KMS-11 (cell line): Measurements from ENCODE around the gene SLAMF8.
A peak's percentile ranks its signal among the peaks of the same experiment; 100 is the strongest.

Experiments used
- H2AFZ ChIP-seq: fragments of 200-600 bp; sonication (generic); 2 replicates; pipeline ENCODE4 v1.6.1; 2016; ENCODE audit warnings: antibody characterized with exemption, mixed run types, low read depth
- H3K27ac ChIP-seq: fragments of 200-600 bp; sonication (generic); 2 replicates; pipeline ENCODE4 v1.6.1; 2016; ENCODE audit warnings: mild to moderate bottlenecking, mixed run types
- H3K27me3 ChIP-seq: fragments of 200-600 bp; sonication (generic); 2 replicates; pipeline ENCODE4 v1.6.1; 2017; ENCODE audit warnings: mild to moderate bottlenecking, low read depth, mixed run types, moderate library complexity; ENCODE audit not compliant: insufficient read depth
- H3K36me3 ChIP-seq: fragments of 200-600 bp; sonication (generic); 2 replicates; pipeline ENCODE4 v1.6.1; 2017; ENCODE audit warnings: mild to moderate bottlenecking, mixed run types; ENCODE audit not compliant: insufficient read depth
- H3K4me1 ChIP-seq: fragments of 200-600 bp; sonication (generic); 2 replicates; pipeline ENCODE4 v1.6.1; 2016; ENCODE audit warnings: mild to moderate bottlenecking, low read depth, mixed run types; ENCODE audit not compliant: poor library complexity, severe bottlenecking
- H3K4me2 ChIP-seq: fragments of 200-600 bp; sonication (generic); 2 replicates; pipeline ENCODE4 v1.7.0; 2016; ENCODE audit warnings: mild to moderate bottlenecking, mixed run types
- H3K4me3 ChIP-seq: fragments of 200-600 bp; sonication (generic); IDR thresholded peaks from 2 replicates; pipeline ENCODE4 v1.6.1; 2017; ENCODE audit warnings: low read depth, low read length, mixed read lengths; ENCODE audit not compliant: insufficient read depth
- H3K79me2 ChIP-seq: fragments of 200-600 bp; sonication (generic); 2 replicates; pipeline ENCODE4 v1.6.1; 2016; ENCODE audit warnings: low read depth, mixed run types; ENCODE audit not compliant: insufficient read depth
- H3K9ac ChIP-seq: fragments of 200-600 bp; sonication (generic); 2 replicates; pipeline ENCODE4 v1.6.1; 2016; ENCODE audit warnings: mild to moderate bottlenecking, mixed run types
- H4K20me1 ChIP-seq: fragments of 200-600 bp; sonication (generic); 2 replicates; pipeline ENCODE4 v1.6.1; 2016; ENCODE audit warnings: mild to moderate bottlenecking, mixed run types; ENCODE audit not compliant: insufficient read depth
- TF ChIP-seq, protein P1 (sequence below): fragments of 200-600 bp; sonication (generic); conservative IDR thresholded peaks from 2 replicates; pipeline ENCODE4 v1.6.1; 2017; ENCODE audit warnings: low read depth, mild to moderate bottlenecking, antibody characterized with exemption, low read length, moderate library complexity, mixed read lengths

SLAMF8 gene

DNA sequence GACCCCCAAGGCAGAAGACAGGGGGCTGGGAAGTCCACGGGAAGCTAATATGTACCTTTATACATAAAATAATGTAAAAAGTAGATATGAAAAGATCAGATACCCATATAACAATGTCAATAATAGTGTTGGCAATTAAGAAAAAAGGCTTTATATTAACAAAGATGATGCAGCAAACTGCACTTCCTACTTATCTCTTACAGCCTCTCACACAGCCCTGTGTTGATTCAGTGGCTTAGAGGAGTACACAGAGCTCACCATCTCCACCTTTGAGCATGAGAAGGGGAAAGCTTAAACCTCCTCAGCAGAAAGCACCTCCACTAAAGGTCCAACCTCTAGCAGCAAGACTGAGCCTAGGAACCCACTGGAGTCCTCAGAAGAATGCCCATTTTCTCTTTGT is 42.9 kb downstream of the SLAMF8 start:
- TF ChIP-seq, protein P1, sequence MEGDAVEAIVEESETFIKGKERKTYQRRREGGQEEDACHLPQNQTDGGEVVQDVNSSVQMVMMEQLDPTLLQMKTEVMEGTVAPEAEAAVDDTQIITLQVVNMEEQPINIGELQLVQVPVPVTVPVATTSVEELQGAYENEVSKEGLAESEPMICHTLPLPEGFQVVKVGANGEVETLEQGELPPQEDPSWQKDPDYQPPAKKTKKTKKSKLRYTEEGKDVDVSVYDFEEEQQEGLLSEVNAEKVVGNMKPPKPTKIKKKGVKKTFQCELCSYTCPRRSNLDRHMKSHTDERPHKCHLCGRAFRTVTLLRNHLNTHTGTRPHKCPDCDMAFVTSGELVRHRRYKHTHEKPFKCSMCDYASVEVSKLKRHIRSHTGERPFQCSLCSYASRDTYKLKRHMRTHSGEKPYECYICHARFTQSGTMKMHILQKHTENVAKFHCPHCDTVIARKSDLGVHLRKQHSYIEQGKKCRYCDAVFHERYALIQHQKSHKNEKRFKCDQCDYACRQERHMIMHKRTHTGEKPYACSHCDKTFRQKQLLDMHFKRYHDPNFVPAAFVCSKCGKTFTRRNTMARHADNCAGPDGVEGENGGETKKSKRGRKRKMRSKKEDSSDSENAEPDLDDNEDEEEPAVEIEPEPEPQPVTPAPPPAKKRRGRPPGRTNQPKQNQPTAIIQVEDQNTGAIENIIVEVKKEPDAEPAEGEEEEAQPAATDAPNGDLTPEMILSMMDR = no peak
- no peaks in the 10 kb centered on the region for H3K36me3 ChIP-seq
- H3K4me3 ChIP-seq = peak overlapping the region; percentile 73
- H3K27me3 ChIP-seq = no peaks in the 10 kb centered on the region
- no peaks in the 10 kb centered on the region for H3K79me2 ChIP-seq
- peak overlapping the region; percentile 71 for H3K4me2 ChIP-seq
- peaks cover 31% of the 10 kb centered on the region for H3K4me1 ChIP-seq
- peak overlapping the region; percentile 66 for H2AFZ ChIP-seq
- H3K27ac ChIP-seq = peak overlapping the region; percentile 76
- no peaks in the 10 kb centered on the region for H4K20me1 ChIP-seq
- H3K9ac ChIP-seq = peak overlapping the region; percentile 54

DNA sequence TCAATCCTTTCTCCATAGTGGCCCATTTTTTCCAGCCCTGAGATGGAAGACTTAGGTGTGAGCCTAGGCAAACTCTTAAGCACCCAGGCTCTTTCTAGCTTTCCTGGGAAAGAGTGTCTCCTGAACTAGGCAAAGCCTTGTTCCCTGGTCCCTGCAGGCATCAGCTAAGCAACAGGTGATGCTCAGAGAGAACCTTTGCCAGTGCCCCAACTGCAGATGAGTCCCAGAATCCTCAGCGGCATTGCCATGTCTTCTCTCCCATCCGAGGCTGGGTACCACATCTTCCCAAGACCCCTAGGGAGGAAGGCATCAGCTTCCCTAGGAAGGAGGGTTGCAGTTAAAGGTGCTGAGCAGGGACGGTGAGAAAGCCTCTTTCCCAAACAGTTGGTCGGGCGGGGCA is 44.0 kb downstream of the SLAMF8 start:
- H2AFZ ChIP-seq = no peak overlapping the region
- TF ChIP-seq, protein P1 = no peak
- H3K4me3 ChIP-seq = no peak overlapping the region

DNA sequence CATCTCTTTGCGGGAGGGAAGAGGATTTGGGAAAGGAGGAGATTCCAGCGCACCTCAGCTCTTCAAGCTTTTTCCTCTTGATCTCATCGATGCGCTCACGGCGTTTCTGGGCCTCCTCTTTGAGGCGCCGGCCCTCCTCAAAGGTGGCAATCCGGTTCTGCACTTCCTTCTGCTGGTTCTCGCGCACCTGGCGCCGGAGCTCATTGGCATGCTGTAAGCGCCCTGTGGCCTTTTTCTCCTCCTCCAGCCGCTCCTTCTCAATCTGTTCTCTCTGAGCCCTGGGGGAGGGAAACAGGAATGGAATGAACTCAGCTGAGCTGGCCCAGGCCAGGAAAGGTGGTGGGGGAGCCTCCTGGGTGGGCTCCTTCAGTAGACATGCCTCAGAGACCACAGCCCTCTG is 46.2 kb downstream of the SLAMF8 start:
- no peak overlapping the region for H3K4me2 ChIP-seq
- no peak overlapping the region for H3K9ac ChIP-seq
- no peak overlapping the region for H3K27ac ChIP-seq
- peaks cover 36% of the 10 kb centered on the region for H3K4me1 ChIP-seq
- no peaks in the 10 kb centered on the region for H3K36me3 ChIP-seq
- H3K27me3 ChIP-seq = no peaks in the 10 kb centered on the region
- H3K4me3 ChIP-seq = no peak overlapping the region
- TF ChIP-seq, protein P1 = no peak
- H4K20me1 ChIP-seq = no peaks in the 10 kb centered on the region
- no peak overlapping the region for H2AFZ ChIP-seq
- no peaks in the 10 kb centered on the region for H3K79me2 ChIP-seq

More for the DNA sequence above, 44.0 kb downstream of the SLAMF8 start:
- no peaks in the 10 kb centered on the region for H3K27me3 ChIP-seq
- no peak overlapping the region for H3K27ac ChIP-seq
- no peak overlapping the region for H3K4me2 ChIP-seq
- no peaks in the 10 kb centered on the region for H4K20me1 ChIP-seq
- no peaks in the 10 kb centered on the region for H3K36me3 ChIP-seq
- H3K4me1 ChIP-seq = peaks cover 31% of the 10 kb centered on the region
- H3K79me2 ChIP-seq = no peaks in the 10 kb centered on the region
- no peak overlapping the region for H3K9ac ChIP-seq

DNA sequence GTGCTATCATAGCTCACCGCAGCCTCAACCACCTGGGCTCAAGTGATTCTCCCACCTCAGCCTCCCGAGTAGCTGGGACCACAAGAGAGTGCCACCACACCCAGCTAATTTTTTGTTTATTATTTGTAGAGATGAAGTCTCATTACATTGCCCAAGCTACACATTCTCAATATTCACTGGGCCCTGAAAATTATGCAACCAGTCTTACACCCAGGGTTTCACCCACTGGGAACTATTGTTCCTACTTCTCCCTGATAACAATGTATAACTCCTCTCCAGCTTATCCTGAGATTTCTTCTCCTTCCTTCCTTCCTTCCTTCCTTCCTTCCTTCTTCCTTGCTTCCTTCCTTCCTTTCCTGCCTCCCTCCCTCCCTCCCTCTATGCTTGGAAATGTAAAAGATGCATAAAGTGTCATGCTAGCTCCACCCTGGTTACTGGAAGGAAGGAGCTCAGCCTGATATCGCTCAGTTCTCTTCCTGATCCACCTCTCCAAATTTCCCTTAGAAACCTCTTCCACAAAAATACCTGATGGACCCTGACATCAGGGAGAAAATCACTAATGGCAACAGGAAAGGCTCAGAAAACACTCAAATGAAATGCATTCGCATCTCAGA is 47.0 kb downstream of the SLAMF8 start:
- Histone ChIP-seq H3K4me3 (no peak overlapping the region), H3K79me2 (no peaks in the 10 kb centered on the region), H3K4me2 (no peak overlapping the region), H3K36me3 (no peaks in the 10 kb centered on the region), H2AFZ (no peak overlapping the region), H3K27ac (no peak overlapping the region), H3K27me3 (no peaks in the 10 kb centered on the region), H3K4me1 (peaks cover 36% of the 10 kb centered on the region), H3K9ac (no peak overlapping the region), H4K20me1 (no peaks in the 10 kb centered on the region)
- TF ChIP-seq, protein P1 = no peak
